Stomach (tissue), 9 donors: Measurements from ENCODE around the gene ARMC3. TPM values are rescaled to one million over a fixed set of nuclear protein-coding genes. Genes with fewer than 3 reads are reported as not detected.
A peak's percentile ranks its signal among the peaks of the same experiment; 100 is the strongest.

Source experiments
- DNase-seq, 2 donors: peaks; one replicate each; pipeline versions ENCODE4 v3.0.0 to v3.0.0-alpha.2; 2013 to 2019
- H3K27ac ChIP-seq, 5 donors: fragments of 200-600 bp in 4 of 5; sonication (generic) in 4 of 5; one replicate each; pipeline ENCODE4 v1.5.1; 2013 to 2019; ENCODE audit warnings: mild to moderate bottlenecking in 1 of 5, moderate library complexity in 1 of 5
- H3K27me3 ChIP-seq, 3 donors: fragments of 200-600 bp; sonication (generic); one replicate each; pipeline ENCODE4 v1.5.1; 2017 to 2019; ENCODE audit warnings: mixed run types in 1 of 3
- H3K36me3 ChIP-seq, 4 donors: fragments of 200-600 bp; sonication (generic); 1 replicate in 3 of 4; 2 replicates in 1 of 4; pipeline ENCODE4 v1.5.1; 2016 to 2019
- H3K4me1 ChIP-seq, 4 donors: fragments of 200-600 bp; sonication (generic); one replicate each; pipeline ENCODE4 v1.5.1; 2016 to 2019
- H3K4me3 ChIP-seq, 4 donors: fragments of 200-600 bp; sonication (generic) in 3 of 4; one replicate each; pipeline ENCODE4 v1.5.1; 2016 to 2019; ENCODE audit warnings: mild to moderate bottlenecking in 1 of 4
- H3K9me3 ChIP-seq, 4 donors: fragments of 200-600 bp; sonication (generic); one replicate each; pipeline ENCODE4 v1.5.1; 2016 to 2019
- EP300 ChIP-seq: sonication (generic); formaldehyde crosslinking; IDR thresholded peaks from one replicate; pipeline ENCODE4 v1.6.1; 2017; ENCODE audit warnings: antibody characterized with exemption
- POLR2A ChIP-seq, 4 donors: fragments of 450-650 bp; IDR thresholded peaks; one replicate each; pipeline ENCODE4 v1.6.1; 2016; ENCODE audit warnings: antibody characterized with exemption in 4 of 4, control low read depth in 2 of 4, mild to moderate bottlenecking in 1 of 4, moderate library complexity in 1 of 4
- POLR2AphosphoS5 ChIP-seq, 3 donors: sonication (generic); formaldehyde crosslinking; IDR thresholded peaks; one replicate each; pipeline ENCODE4 v1.6.1; 2016; ENCODE audit warnings: antibody characterized with exemption in 3 of 3
- WGBS, 5 donors: extraction: QIAGEN DNeasy Blood & Tissue Kit in 3 of 5; methylation state at CpG; one replicate each; pipeline versions ENCODE4 v1.1.5 to v1.1.7; 2013 to 2018; 5-methylcytosine and 5-hydroxymethylcytosine counted together
- intact Hi-C: fragments of 100-400 bp; cut with DNase I; formaldehyde crosslinking; loops from one replicate; pipeline ENCODE4 v1.15.1; 2023; ENCODE audit warnings: low total_unique reads
- polyA plus RNA-seq, 3 donors: library from polyadenylated mRNA; stranded (reverse); fragments of 200-250 nt; gene quantifications; one replicate each; pipeline ENCODE4 v1.2.3, GENCODE V29; 2013
- total RNA-seq, 5 donors: library from RNA; depleted of rRNA; stranded (reverse); fragments of >200 nt; gene quantifications; one replicate each; pipeline versions ENCODE4 v1.1.0 to v1.2.3, GENCODE V29; 2014 to 2016
- TF ChIP-seq, protein P1 (sequence below), 7 experiments: fragments of 450-650 bp in 4 of 7; fragments of 200-600 bp in 3 of 7; sonication (generic) in 3 of 7; IDR thresholded peaks; one replicate each; pipeline ENCODE4 v1.5.1; 2016 to 2019; ENCODE audit warnings: antibody characterized with exemption in 7 of 7, control low read depth in 2 of 7, mild to moderate bottlenecking in 1 of 7
- donor health status: healthy with polysubstance abuse.
- donor health status: Bipolar disorder and iron deficiency.
- donor health status: healthy.

The ARMC3 gene
- total and polyA plus RNA-seq, 8 donors = not detected

DNA sequence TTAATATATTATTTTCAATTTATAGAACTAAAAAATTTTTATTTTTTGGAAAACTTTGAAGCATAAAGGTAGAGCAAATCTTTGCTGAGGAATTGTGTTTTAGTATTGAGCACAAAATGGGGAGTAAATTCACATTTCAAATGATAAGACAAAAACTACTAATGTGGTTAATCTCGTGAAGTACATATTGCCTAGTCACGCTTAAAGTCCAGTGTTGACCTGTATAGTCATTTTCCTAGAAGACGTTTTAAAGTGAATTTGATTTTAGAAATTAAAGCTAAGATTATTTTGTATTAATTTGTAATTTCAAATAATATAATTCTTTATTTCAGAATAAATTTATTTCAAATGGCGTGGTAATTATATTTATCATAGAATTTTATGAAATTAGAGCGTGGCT, 110.3 kb downstream of the ARMC3 start:
- Histone ChIP-seq H3K27ac (no peak overlapping the region), H3K36me3 (no peaks in the 10 kb centered on the region), H3K4me3 (no peak overlapping the region), H3K27me3 (no peaks in the 10 kb centered on the region), H3K4me1 (no peaks in the 10 kb centered on the region), H3K9me3 (peaks cover 0 to 8% (median 2%) of the 10 kb centered on the region in 4 donors)
- no peak for TF ChIP-seq POLR2A (IDR thresholded peaks at IDR 0.05)
- TF ChIP-seq, protein P1, sequence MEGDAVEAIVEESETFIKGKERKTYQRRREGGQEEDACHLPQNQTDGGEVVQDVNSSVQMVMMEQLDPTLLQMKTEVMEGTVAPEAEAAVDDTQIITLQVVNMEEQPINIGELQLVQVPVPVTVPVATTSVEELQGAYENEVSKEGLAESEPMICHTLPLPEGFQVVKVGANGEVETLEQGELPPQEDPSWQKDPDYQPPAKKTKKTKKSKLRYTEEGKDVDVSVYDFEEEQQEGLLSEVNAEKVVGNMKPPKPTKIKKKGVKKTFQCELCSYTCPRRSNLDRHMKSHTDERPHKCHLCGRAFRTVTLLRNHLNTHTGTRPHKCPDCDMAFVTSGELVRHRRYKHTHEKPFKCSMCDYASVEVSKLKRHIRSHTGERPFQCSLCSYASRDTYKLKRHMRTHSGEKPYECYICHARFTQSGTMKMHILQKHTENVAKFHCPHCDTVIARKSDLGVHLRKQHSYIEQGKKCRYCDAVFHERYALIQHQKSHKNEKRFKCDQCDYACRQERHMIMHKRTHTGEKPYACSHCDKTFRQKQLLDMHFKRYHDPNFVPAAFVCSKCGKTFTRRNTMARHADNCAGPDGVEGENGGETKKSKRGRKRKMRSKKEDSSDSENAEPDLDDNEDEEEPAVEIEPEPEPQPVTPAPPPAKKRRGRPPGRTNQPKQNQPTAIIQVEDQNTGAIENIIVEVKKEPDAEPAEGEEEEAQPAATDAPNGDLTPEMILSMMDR (IDR thresholded peaks at IDR 0.05) = no peak
- no peak for TF ChIP-seq POLR2AphosphoS5 (IDR thresholded peaks at IDR 0.05)
- no peak for TF ChIP-seq EP300
- DNase-seq = no peak
- 86 to 95% (median 89%) methylated on average over 5 of the region's 5 CpGs for WGBS, 5 donors
- intact Hi-C loops = no loop called here

DNA sequence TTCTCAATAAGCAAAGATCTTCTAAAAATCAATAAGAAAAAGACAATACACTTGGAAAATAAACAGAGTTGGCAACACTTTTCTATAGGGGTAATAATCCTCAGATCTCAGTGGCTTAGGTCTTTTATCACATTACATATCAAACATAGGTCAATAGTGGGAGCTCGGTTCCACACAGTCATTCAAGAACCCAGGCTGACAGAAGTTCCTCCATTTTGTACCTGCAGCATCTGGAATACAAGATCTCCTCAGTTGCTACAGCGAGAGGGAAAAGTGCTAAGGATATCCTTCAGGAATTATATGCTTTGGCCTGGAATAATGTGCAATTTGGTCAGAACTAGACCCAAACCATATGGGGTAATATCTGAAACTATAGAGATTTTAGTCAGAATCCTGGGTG, 112.1 kb downstream of the ARMC3 start:
- no peak for TF ChIP-seq POLR2AphosphoS5 (IDR thresholded peaks at IDR 0.05)
- TF ChIP-seq, protein P1 (IDR thresholded peaks at IDR 0.05) = no peak
- TF ChIP-seq EP300 = no peak
- TF ChIP-seq POLR2A (IDR thresholded peaks at IDR 0.05) = no peak
- no peak overlapping the region for H3K27ac ChIP-seq
- no peaks in the 10 kb centered on the region for H3K4me1 ChIP-seq
- no peak overlapping the region for H3K4me3 ChIP-seq
- no peak for DNase-seq
- 71 to 93% (median 86%) methylated on average over 2 of the region's 2 CpGs for WGBS, 5 donors
- H3K36me3 ChIP-seq = no peaks in the 10 kb centered on the region
- intact Hi-C loops = no loop called here
- no peaks in the 10 kb centered on the region for H3K27me3 ChIP-seq
- peaks cover 0 to 9% (median 2%) of the 10 kb centered on the region in 4 donors for H3K9me3 ChIP-seq

DNA sequence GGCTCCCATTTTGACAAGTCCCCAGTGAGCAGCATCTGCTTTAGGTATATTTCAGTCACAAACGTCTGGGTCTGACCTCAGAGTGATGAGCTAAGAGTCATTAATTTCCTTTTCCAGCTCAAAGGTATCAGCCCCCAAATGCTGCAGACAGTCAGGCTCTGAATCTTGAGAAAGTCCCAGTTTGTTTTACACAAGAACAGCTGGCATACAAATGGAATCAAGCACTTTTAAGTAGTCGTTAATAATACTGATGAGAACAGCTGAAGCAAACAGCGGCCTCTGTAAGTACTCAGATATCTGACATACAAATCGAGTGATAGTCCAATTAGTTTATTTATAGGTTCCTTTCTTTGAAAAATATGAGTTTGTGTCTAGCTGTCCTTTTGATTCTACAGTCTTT, 118.2 kb downstream of the ARMC3 start:
- DNase-seq = peak in 1 of 2 donors; percentile 50

DNA sequence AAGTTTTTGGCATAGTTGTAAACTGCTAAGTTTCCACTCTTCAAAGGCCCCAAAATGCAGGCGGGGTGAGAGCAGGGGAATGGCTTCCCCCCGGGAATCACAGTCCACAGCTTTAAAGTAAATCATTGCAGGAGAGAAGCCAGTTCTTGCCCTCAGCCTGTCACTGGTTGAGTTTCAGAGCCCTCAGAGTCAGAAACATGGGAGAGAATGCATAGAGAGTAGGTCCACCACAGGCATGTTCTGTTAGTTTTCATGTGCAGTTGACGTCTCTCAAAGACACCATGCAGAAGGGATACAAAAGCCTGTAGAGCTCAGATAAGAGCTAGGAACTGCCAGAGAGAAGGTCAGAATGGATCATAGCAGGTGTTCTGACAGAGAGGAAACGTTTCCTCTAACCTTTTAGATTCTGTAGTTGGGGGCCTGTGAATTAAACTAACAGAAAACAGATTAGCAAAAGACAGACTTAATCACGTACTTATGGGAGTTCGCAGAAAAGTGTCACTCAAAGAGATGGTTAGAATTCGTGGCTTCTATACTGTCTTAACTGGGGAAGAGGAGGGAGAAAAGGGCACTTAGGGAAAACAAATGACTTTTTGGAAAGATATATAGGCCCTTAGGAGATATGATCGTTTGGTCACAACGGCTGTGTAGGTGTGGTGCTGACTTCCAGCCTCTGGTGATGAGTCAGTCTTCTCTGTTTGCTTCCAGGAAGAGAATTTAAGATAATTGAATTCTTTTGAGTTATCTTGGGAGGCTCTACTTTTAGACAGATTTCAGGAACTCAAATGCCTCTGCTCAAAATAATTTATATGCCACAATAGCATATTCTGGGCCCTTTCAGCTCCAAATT, 119.6 kb downstream of the ARMC3 start:
- H3K4me1 ChIP-seq = peaks cover 0 to 12% (median 2%) of the 10 kb centered on the region in 4 donors
- H3K4me3 ChIP-seq = no peak overlapping the region
- TF ChIP-seq POLR2A (IDR thresholded peaks at IDR 0.05) (no peak), EP300 (no peak)
- DNase-seq = no peak
- peaks cover 0 to 9% (median 0%) of the 10 kb centered on the region in 4 donors for H3K9me3 ChIP-seq
- 56 to 63% (median 58%) methylated on average over 9 of the region's 9 CpGs for WGBS, 5 donors
- no peaks in the 10 kb centered on the region for H3K27me3 ChIP-seq
- no peaks in the 10 kb centered on the region for H3K36me3 ChIP-seq
- no peak overlapping the region for H3K27ac ChIP-seq
- intact Hi-C loops = no loop called here

More for the DNA sequence above, 118.2 kb downstream of the ARMC3 start:
- peaks cover 0 to 12% (median 2%) of the 10 kb centered on the region in 4 donors for H3K4me1 ChIP-seq
- WGBS, 5 donors = 47 to 52% (median 48%) methylated on average over 4 of the region's 4 CpGs
- intact Hi-C loops = no loop called here
- no peaks in the 10 kb centered on the region for H3K27me3 ChIP-seq
- no peak overlapping the region for H3K27ac ChIP-seq
- no peak overlapping the region for H3K4me3 ChIP-seq
- peaks cover 0 to 9% (median 0%) of the 10 kb centered on the region in 4 donors for H3K9me3 ChIP-seq
- H3K36me3 ChIP-seq = no peaks in the 10 kb centered on the region
- TF ChIP-seq EP300 = no peak
- TF ChIP-seq POLR2AphosphoS5 (IDR thresholded peaks at IDR 0.05) = no peak
- no peak for TF ChIP-seq POLR2A (IDR thresholded peaks at IDR 0.05)
- TF ChIP-seq, protein P1 (IDR thresholded peaks at IDR 0.05) = no peak

DNA sequence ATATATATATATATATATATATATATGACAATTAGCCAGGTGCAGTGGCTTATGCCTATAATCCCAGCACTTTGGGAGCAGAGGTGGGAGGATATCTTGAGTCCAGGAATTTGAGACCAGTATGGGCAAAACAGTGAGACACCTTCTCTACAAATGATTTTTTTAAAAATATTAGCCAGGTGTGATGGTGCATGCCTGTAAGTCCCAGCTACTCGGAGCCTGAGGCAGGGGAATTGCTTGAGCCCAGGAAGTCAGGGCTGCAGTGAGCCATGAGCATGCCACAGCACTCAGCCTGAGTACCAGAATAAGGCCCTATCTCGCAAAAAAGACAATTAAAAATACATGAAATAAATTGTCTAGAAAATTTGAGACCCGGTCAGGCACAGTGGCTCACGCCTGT, 120.3 kb downstream of the ARMC3 start:
- Histone ChIP-seq H3K36me3 (no peaks in the 10 kb centered on the region), H3K4me3 (no peak overlapping the region), H3K9me3 (peaks cover 0 to 1% (median 0%) of the 10 kb centered on the region in 4 donors), H3K4me1 (peaks cover 0 to 12% (median 2%) of the 10 kb centered on the region in 4 donors), H3K27ac (no peak overlapping the region), H3K27me3 (no peaks in the 10 kb centered on the region)
- TF ChIP-seq, protein P1 (IDR thresholded peaks at IDR 0.05) = no peak
- TF ChIP-seq EP300 (no peak), POLR2A (IDR thresholded peaks at IDR 0.05) (no peak), POLR2AphosphoS5 (IDR thresholded peaks at IDR 0.05) (no peak)
- no peak for DNase-seq
- 89 to 97% (median 97%) methylated on average over 4 of the region's 4 CpGs for WGBS, 5 donors
- intact Hi-C loops = no loop called here
